RWPE1 (cell line): Measurements from ENCODE around the gene PCGF5.

Experiments
- CTCF ChIA-PET: fragments of 350-600 bp; sonication (Branson Sonifier 250); formaldehyde crosslinking; extraction: SDS; loops from one replicate; lab custom pipeline; 2021; lab: Yijun Ruan, JAX
- POLR2A ChIA-PET: fragments of 400-600 bp; formaldehyde crosslinking; extraction: SDS; loops from one replicate; lab custom pipeline; 2020; ENCODE audit warnings: antibody characterized with exemption; ENCODE audit not compliant: low non-redundant PET; lab: Yijun Ruan, JAX
- DNase-seq: peaks from one replicate; pipeline ENCODE4 v3.0.0; 2012; ENCODE audit warnings: low spot score
- H3K27ac ChIP-seq: fragments of 450-650 bp; 2 replicates; pipeline ENCODE4 v1.5.1; 2017
- TF ChIP-seq, protein P1 (sequence below): fragments of 450-650 bp; conservative IDR thresholded peaks from 2 replicates; pipeline ENCODE4 v1.5.1; 2017; ENCODE audit warnings: low read depth, mild to moderate bottlenecking

Gene PCGF5

DNA sequence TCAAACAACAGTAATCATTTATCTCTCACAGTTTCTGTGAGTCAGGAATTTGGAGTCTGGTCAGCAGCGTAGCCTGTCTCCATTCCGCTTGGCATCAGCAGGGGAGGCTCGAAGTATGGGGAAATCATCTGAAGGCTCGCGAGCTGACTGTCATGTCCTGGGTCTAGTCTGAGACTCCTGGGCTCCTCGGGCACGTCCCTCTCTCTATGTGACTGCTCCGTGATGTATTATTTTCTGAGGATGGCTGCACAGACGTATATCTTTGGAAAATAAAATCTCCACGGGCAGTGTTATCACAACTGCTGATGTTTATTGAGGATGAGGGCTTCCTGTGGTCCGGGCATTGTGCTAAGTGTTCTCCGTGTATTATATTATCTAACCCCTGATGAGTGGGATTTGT lies 23.3 kb upstream of the PCGF5 start:
- DNase-seq = no peak
- ChIA-PET POLR2A (no interaction called here), CTCF (interaction anchor here (0.6 kb wide), 2 partner anchors 209 to 513 kb away, joined by 3 read pairs; no protein-coding TSS in a partner anchor)
- H3K27ac ChIP-seq = no peak overlapping the region
- TF ChIP-seq, protein P1, sequence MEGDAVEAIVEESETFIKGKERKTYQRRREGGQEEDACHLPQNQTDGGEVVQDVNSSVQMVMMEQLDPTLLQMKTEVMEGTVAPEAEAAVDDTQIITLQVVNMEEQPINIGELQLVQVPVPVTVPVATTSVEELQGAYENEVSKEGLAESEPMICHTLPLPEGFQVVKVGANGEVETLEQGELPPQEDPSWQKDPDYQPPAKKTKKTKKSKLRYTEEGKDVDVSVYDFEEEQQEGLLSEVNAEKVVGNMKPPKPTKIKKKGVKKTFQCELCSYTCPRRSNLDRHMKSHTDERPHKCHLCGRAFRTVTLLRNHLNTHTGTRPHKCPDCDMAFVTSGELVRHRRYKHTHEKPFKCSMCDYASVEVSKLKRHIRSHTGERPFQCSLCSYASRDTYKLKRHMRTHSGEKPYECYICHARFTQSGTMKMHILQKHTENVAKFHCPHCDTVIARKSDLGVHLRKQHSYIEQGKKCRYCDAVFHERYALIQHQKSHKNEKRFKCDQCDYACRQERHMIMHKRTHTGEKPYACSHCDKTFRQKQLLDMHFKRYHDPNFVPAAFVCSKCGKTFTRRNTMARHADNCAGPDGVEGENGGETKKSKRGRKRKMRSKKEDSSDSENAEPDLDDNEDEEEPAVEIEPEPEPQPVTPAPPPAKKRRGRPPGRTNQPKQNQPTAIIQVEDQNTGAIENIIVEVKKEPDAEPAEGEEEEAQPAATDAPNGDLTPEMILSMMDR = no peak

DNA sequence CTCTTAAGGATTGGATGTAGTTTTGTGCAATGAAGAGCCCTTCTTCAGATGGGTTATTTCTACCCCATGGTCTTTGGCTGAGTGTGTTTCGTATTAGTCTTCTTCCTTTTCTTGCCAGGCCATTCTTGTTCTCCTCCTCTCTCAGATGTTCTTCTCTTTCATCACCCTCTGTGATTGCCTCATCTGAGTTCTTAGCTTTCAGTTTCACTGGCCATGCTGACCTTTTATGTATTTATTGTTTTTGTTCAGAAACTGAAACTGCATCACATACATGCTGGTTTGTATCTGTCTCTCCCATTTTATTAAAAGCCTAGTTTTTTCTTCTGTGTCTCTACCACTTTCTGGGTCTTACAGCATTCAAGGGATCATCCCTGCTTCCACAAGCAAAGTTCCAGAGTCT lies 21.7 kb upstream of the PCGF5 start:
- H3K27ac ChIP-seq = no peak overlapping the region
- ChIA-PET POLR2A (no interaction called here), CTCF (interaction anchor here (0.5 kb wide), 1 partner anchor 333 kb away, joined by 3 read pairs; no protein-coding TSS in a partner anchor)
- TF ChIP-seq, protein P1 = no peak
- DNase-seq = no peak

DNA sequence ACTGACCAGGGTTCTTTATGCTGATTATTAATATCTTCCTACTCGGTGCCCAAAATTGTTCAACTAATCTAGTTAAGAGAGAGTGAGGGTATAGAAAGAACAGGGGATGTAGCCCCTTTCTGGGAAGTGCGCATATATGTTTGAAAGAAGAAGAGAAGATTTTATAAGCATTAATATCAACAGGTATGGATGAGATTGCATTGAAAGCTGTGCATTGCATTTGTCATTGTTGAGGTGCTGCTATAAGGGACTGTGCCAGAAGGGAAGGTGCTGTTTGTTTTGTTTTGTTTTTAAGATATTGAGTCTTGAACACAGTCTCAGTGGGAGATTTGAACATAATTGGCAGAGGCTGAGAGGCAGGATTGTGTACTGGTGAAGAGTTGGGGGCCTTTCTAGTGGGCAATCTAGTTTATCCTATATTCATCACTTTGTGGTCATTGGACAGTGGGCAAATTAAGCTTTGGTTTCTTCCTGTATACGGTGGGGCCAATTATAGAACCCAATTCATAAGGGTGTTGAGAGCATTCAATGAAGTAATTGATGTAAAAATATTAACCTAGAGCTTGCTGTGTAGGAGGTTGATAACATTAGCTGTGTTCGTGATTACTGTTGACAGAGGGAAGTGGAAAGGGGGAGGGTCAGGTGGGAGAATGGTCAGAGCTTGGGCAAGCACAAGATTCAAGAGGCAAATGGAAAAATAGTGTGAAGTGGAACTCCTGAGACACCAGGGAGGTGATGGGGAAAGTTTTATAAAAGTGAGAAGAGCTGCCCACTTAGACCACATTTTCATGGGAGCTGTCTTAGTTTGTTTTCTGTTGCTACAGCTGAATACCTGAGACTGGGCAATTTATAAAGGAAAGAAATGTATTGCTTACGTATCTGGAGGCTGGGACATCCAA lies 19.9 kb upstream of the PCGF5 start:
- DNase-seq = no peak
- ChIA-PET POLR2A (no interaction called here), CTCF (interaction anchor here (0.6 to 0.7 kb wide), 2 partner anchors 12 to 200 kb away, joined by 3 read pairs; no protein-coding TSS in a partner anchor)
- H3K27ac ChIP-seq = no peak overlapping the region
- TF ChIP-seq, protein P1 = no peak

DNA sequence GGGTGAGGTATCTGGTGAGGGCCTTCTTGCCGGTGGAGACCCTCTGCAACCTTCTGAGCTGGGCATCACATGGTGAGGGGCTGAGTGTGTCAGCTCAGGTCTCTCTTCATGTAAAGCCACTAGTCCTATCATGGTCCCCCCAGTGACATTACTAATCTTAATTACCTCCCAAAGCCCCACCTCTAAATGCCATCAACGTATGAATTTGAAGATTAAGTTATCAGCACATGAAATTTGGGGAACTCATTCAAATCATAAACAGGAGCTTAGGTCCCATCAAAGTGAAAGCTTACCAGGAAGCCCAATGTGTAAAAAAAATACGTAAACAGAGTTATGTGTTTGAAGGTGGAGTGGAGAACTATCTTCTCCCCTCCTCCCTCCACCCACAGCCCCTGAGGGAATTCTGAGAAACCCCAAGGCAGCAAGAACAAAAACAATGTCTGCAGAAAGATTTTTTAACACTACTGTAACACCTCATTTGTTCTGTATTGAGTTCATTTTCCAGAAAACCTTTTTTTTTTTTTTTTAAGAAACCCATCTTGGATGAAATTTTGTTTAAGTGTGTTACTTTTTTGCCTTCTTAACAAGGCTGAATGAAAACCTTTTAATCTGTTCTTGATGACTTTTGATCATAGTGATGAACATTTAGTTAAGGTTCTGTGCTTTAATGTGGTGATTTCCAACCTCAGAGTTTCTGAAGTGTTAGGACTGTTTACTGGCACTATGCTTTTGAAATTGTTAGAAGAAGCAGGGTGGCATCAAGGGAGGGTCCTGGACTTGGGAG lies 19.1 kb upstream of the PCGF5 start:
- ChIA-PET POLR2A (no interaction called here), CTCF (interaction anchor here (0.6 to 0.7 kb wide), 2 partner anchors 13 to 200 kb away, joined by 3 read pairs; no protein-coding TSS in a partner anchor)
- TF ChIP-seq, protein P1 = no peak
- no peak overlapping the region for H3K27ac ChIP-seq
- DNase-seq = no peak

DNA sequence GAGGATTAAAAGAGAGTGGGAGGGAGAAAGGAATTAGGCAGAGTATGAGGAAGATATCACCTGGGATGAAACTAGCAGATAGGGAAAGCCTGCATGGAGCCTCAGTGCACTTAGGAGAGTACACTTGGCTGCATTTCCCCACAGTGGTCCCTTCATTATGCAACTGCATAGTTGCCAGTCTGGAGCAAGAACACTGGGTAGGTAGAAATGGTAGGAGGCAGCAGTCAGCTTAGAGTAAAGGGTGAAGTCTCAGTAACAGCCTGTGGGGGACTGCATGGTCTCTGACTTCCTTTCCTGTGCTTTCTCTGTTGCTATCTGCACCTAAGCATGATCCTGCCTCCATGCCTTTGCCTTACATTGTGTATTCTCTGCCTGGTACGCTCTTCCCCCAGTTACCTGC lies 14.0 kb upstream of the PCGF5 start:
- H3K27ac ChIP-seq = no peak overlapping the region
- ChIA-PET POLR2A (no interaction called here), CTCF (interaction anchor here (0.6 kb wide), 1 partner anchor 48 kb away, joined by 3 read pairs; no protein-coding TSS in a partner anchor)
- no peak for DNase-seq
- TF ChIP-seq, protein P1 = no peak

DNA sequence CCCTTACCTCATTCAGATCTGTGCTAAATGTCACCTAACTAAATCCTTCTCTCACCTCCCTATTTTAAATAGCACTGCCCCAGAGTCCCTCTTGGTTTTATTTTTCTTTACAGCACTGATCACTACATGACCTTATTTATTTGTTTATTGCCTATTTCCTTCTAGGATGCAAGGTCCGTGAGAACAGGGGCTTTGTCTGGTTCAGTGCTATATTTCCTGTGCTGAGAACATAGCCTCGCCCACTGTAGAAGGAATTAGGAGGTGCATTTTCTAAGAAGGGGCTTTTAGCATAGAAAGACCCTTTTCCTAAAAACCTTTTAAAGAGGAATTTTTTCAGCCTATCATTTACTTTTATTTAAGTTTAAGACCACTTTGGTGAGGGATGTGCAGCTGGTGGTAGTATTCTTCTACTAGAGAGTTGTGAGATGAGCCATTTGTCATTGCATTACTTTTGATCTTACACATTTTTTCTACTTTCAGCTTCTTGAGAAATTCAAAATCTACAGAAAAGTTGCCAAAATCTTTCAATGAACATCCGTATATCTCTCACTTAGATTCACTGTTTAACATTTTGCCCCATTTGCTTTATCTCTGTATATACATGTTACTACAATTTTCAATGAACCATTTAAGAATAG lies 13.5 kb upstream of the PCGF5 start:
- H3K27ac ChIP-seq = no peak overlapping the region
- ChIA-PET POLR2A (no interaction called here), CTCF (no interaction called here)
- no peak for DNase-seq
- TF ChIP-seq, protein P1 = no peak
